HepG2 (cell line): ENCODE measurements around the gene CRIP1. TPM values are rescaled to one million over a fixed set of nuclear protein-coding genes. Genes with fewer than 3 reads are reported as not detected.

Experiments
- ARID5B ChIP-seq: IDR thresholded peaks from 2 replicates; pipeline ENCODE4 v1.4.0; 2020; ENCODE audit warnings: mild to moderate bottlenecking, missing genetic modification reagents
- CHD2 ChIP-seq: IDR thresholded peaks from 2 replicates; pipeline ENCODE4 v1.6.1; 2011; ENCODE audit warnings: low read depth, low read length, improper control_type of control experiment
- FOXO1 ChIP-seq: sonication (generic); formaldehyde crosslinking; IDR thresholded peaks from 2 replicates; pipeline ENCODE4 v1.4.0; 2020; ENCODE audit warnings: missing genetic modification reagents
- HDAC6 ChIP-seq: fragments of 200-600 bp; sonication (generic); IDR thresholded peaks from 2 replicates; pipeline ENCODE4 v1.7.0; 2017; ENCODE audit warnings: mild to moderate bottlenecking, antibody characterized with exemption, low read length, low read depth
- MXD1 ChIP-seq: sonication (generic); formaldehyde crosslinking; IDR thresholded peaks from 2 replicates; pipeline ENCODE4 v1.4.0; 2020; ENCODE audit warnings: mild to moderate bottlenecking, missing genetic modification reagents
- NCOR1 ChIP-seq: fragments of 200-600 bp; sonication (generic); IDR thresholded peaks from 2 replicates; pipeline ENCODE4 v1.7.0; 2017; ENCODE audit warnings: antibody characterized with exemption, low read length, borderline replicate concordance
- PRDM10 ChIP-seq: sonication (generic); formaldehyde crosslinking; IDR thresholded peaks from 2 replicates; pipeline ENCODE4 v1.4.0; 2020; ENCODE audit warnings: low read depth, missing genetic modification reagents
- REPIN1 ChIP-seq: sonication (generic); formaldehyde crosslinking; IDR thresholded peaks from 2 replicates; pipeline ENCODE4 v1.8.0; 2022; ENCODE audit warnings: missing genetic modification reagents, low read depth, mild to moderate bottlenecking, borderline replicate concordance
- UBTF ChIP-seq: sonication (generic); formaldehyde crosslinking; IDR thresholded peaks from 2 replicates; pipeline ENCODE4 v1.4.0; 2020; ENCODE audit warnings: mild to moderate bottlenecking, missing genetic modification reagents
- ZFX ChIP-seq: sonication (generic); formaldehyde crosslinking; IDR thresholded peaks from 2 replicates; pipeline ENCODE4 v1.4.0; 2020; ENCODE audit warnings: mild to moderate bottlenecking, low read depth, missing genetic modification reagents, moderate library complexity
- ZNF24 ChIP-seq: fragments of 450-650 bp; IDR thresholded peaks from 2 replicates; pipeline ENCODE4 v1.6.1; 2017; ENCODE audit warnings: antibody characterized with exemption, mild to moderate bottlenecking
- ZNF256 ChIP-seq: sonication (generic); formaldehyde crosslinking; conservative IDR thresholded peaks from 2 replicates; pipeline ENCODE4 v1.4.0; 2020; ENCODE audit warnings: missing genetic modification reagents
- ZNF512B ChIP-seq: sonication (generic); formaldehyde crosslinking; IDR thresholded peaks from 2 replicates; pipeline ENCODE4 v1.5.1; 2020; ENCODE audit warnings: missing genetic modification reagents, mild to moderate bottlenecking, borderline replicate concordance
- ZNF556 ChIP-seq: sonication (generic); formaldehyde crosslinking; IDR thresholded peaks from 2 replicates; pipeline ENCODE4 v1.4.0; 2020; ENCODE audit warnings: mild to moderate bottlenecking, missing genetic modification reagents, borderline replicate concordance
- ZNF605 ChIP-seq: sonication (generic); formaldehyde crosslinking; IDR thresholded peaks from 2 replicates; pipeline ENCODE4 v1.8.0; 2022; ENCODE audit warnings: mild to moderate bottlenecking, missing genetic modification reagents
- ZSCAN20 ChIP-seq: sonication (generic); formaldehyde crosslinking; IDR thresholded peaks from 2 replicates; pipeline ENCODE4 v1.4.0; 2020; ENCODE audit warnings: missing genetic modification reagents, mild to moderate bottlenecking, borderline replicate concordance
- polyA plus RNA-seq, 8 experiments: library from polyadenylated mRNA; depleted of rRNA in 3 of 8; stranded (reverse) in 7 of 8; unstranded in 1 of 8; fragments of >200 nt; fragmentation: Illumina TruSeq in 4 of 8; extraction: Trizol in 4 of 8; gene quantifications; 2 replicates each; pipeline versions ENCODE4 v1.2.1 to v1.2.3, GENCODE V29; 2011 to 2016; ENCODE audit warnings: low read depth in 4 of 8, missing spikeins in 1 of 8, mixed read lengths in 1 of 8; ENCODE audit not compliant: insufficient read depth in 1 of 8
- total RNA-seq, 5 experiments: library from RNA; depleted of rRNA; stranded (reverse); fragments of >200 nt; fragmentation: Illumina TruSeq; extraction: Trizol; gene quantifications; 2 replicates each; pipeline ENCODE4 v1.2.3, GENCODE V29; 2016; ENCODE audit warnings: low read depth in 1 of 5

Gene CRIP1
- total and polyA plus RNA-seq, 2 of the 13 experiments (the other 11 are each of a cell fraction or from before 2014, with no cell fraction given): 53.9 to 59.5 TPM

GRCh38 chr14:105490267-105490571 is 3.5 kb downstream of the CRIP1 start (continued):
- no peak for TF ChIP-seq ZNF512B (CRISPR knock-in tag)
- TF ChIP-seq REPIN1 (CRISPR knock-in tag): no peak
- TF ChIP-seq NCOR1: no peak
- TF ChIP-seq ZNF256 (CRISPR knock-in tag): no peak
- no peak for TF ChIP-seq FOXO1
- TF ChIP-seq HDAC6: no peak
- TF ChIP-seq CHD2: peak; percentile 73
- TF ChIP-seq ZFX: no peak
- TF ChIP-seq ZNF556: no peak
- no peak for TF ChIP-seq UBTF
- TF ChIP-seq ZNF24: no peak
- no peak for TF ChIP-seq MXD1 (CRISPR knock-in tag)
- no peak for TF ChIP-seq ARID5B
- no peak for TF ChIP-seq ZSCAN20 (CRISPR knock-in tag)
- TF ChIP-seq PRDM10 (CRISPR knock-in tag): no peak
- no peak; the same call in 1 of the 2 replicates for TF ChIP-seq ZNF605 (CRISPR knock-in tag)
